HG02571 (cell line): ENCODE data around the gene CENPW.

Source experiments
- ATAC-seq: cut with Tn5 transposase; IDR thresholded peaks from one replicate; pipeline ENCODE4 v1.9.1; 2021; ENCODE audit warnings: mild to moderate bottlenecking, moderate library complexity; ENCODE audit not compliant: unreplicated experiment

Gene CENPW

DNA sequence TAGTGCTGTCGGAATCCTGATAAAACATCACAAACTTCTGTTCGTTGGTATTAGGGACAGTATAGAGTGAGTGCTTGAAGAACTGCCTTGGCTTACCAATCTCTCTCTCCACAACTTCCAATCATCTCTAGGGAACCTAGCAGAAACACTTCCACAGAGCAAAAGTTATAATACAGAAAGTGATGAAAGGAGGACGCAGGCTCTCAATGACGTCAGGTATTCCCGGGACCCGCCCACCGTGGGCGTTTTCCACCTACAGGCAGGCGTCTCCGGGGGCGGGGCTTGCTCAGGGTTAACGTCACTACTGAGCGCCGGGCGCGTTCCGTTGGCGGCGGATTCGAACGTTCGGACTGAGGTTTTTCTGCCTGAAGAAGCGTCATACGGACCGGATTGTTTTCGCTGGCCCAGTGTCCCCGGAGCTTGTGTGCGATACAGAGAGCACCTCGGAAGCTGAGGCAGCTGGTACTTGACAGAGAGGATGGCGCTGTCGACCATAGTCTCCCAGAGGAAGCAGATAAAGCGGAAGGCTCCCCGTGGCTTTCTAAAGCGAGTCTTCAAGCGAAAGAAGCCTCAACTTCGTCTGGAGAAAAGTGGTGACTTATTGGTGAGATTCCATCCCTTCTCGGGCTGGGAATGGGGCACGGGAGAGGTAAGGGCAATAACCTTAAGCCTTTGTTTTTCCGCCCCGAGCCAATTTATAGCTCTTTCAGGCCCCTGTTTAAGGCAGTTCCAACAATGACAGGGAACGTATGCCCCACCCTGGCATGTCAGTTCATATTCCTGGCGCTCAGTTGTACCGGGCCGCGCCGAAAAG, at the start of gene CENPW:
CENPW (plus strand) TSS at position 320 of the 814 bp plus-strand sequence; CDS start at position 479, 159 bp downstream.
- peak; percentile 93 for ATAC-seq

DNA sequence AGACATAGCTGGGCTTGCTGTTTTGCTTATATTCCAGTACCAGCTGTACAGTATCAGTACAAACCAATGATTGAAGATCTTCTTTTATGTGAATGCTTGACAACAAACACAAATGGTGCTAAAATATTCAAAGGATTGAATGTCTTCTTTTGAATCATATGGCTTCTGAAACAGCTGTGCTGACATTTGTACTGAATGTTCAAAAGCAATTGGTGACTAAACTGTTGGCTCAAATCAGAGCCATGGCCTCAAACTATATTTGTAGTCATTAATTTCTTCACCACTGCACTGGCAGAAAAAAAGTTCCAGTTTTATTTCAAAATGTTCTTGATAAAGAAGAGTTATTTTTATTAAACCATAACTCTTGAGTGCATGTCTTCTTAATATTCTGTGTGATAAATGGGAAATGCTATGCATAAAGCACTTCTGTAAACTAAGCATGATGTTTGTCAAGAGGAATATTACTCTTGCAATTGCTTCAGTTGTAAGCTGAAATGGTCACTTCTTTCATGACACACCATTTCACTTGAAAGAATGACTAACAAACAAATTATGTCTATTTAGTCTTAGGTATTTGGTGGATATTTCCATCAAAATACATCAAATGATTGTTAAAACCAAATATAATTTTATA, 45.9 kb upstream of the CENPW start:
- ATAC-seq: no peak

DNA sequence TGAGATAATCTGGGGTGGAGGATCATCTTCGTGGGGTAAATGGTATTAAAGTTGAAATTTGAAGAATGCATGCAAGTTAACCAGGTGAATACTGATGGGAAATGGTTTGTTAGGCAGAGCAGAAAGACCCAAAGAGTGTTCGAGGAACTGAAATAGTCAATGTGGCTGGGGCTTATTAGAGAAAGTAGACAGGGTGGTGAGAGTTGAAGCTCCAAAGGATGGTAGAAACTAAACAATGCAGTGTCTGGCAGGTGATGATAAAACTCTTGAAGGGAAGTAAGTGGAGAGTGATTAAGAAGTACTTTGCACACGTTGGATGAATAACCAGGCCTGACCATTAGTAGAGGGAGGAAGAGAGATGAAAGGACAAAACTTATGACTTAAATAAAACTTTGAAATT, 39.8 kb upstream of the CENPW start:
- no peak for ATAC-seq

DNA sequence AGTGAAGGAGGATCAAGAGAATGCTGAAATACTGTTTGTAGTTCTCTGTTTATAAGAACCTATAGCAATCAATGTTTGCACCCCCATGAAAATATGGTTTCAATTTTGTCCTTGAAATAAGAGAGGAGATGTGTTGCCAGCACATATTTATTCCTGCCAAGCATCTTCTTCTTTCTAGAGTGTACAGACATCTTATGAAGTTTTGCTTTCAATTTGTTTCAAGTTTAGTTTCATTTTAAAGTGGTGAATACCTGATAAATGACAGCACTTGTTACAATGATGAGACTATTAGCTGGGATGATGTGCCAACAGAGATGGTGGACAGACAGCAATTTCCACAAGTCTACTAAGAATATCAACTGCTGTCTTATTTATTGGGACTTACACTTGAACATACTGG, 39.2 kb upstream of the CENPW start:
- peak; percentile 77 for ATAC-seq

DNA sequence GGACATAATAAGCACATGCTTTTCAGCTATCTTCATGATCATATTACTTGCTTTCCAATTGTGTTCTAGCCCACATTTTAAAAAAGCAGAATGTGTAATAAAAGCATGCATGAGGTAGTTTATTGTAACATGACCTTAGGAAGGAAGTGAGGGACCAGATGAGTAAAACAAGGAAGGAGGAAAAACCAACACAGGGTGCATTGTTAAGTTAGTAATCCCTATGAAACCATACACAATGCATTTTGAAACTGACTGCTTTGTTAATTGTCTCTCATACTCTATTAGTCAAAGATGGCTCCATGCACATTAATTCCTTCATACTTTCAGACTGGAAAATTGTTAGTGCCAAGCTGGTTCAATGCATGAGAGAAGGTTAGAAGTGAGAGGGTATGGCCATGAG, 37.7 kb upstream of the CENPW start:
- no peak for ATAC-seq

DNA sequence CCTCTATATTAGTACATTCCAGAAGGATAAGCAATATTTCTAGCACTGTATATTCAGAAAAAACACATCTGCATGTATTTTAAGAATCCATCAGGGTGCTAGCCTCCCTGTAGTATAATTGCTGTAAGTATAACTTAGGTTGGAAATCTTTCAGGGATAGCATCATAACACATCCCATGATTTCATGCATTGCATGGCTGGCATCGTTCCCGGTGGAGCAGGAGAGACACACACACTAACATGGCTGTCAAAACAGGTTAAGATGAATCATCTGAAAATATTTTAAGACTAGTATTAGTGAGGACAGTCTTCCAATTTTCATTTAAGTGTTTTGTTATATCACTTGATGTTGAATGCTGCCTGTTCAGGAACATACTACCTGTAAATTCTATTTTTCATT, 32.1 kb upstream of the CENPW start:
- ATAC-seq: no peak

DNA sequence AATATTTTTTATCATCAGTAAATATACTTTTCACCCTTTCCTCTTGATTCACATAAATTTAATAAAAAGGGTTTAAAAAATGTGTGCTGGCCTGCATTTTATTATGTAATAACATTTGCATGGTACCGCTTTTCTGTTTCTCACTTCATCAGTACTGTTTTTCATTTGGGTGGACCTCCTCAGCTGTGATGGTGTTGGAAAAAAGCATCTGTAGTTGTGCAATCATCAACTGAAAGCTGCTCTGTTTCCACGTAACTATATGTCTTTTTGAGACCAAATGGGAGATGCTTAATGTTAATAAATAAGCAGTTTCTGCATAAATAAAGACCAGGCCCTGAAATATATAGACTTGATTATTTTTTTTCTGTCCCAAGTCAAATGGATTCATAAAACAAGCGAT, 31.6 kb upstream of the CENPW start:
- no peak for ATAC-seq

DNA sequence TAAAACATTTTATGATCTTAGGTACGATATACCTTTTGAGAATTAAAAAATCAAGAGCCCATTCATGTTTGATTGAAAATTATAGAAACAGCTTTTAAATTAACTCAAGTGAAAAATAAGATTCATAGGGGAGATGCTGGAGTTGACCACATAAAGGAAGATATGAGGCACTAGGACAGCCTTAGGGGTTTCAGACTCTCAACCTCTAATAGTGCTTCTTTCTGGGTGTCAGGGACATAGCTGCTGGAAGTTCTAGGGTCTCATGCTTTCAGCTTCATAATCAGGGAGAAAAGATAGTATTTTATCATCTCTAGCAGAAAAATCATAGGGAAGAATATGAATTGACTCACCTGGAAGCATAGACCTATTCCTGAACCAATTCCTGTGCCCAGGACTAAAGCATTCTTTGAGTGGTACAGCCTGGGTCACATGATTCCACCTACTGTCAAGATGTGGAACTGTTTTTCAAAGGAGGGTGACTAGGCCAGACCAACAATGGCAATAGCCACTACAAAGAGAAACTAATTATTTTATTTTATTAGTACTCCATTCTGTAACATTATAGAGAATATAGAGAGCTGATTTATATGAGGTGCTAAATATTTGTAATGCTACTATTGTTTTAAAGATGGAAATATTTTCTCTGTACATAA, 27.8 kb upstream of the CENPW start:
- peak; percentile 81 for ATAC-seq

DNA sequence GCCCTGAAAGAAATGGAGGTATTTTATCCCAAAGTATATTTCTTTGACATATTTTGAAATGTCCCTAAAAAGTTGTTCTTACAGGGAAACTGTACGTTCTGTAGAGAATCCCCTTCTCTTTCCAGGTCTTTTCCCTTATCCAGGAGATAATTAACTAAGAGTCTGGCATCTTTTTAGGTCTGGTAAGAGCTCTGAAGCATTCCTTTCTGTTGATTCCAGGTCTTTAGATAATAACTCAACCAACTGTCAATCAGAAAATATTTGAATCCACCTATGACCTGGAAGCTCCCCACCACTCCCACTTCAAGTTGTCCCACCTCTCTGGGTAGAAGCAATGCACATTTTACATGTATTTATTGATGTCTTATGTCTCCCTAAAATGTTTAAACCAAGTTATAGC, 26.0 kb upstream of the CENPW start:
- no peak for ATAC-seq

DNA sequence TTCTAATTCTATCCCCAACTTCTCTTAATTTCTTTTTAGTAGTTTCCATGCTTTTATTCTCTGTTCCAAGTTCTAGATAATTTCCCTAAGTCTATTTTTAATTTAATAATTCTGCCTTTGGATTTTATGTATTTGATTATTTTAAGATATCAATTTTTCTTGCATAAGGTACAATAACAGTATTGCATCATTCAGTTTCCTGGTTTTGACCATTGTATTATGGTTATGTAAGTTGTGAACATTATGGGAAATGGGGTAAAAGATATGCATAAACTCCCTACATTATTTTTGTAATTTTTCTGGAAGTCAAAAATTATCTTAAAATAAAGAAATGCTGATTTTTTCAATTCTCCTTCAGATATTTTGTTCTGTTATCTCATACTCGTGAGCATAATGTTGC, 21.1 kb upstream of the CENPW start:
- no peak for ATAC-seq

DNA sequence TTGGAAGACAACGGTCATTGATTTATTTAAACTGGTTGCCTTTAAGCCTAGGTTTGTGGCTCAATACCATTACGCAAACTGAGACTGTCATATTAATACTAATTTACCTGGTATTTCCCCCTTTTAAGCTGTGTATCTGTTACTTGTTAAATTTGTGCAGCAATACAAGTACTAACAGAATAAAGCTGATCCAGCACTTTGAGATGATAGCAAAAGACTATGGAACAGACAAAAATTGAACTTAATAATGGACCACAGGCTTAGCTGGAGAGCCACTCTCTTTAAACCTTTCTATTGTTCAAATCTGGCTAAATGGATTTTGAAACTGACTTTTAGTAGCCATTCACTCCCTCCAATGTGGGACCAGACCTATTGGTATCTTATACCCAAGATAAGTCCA, 6.2 kb upstream of the CENPW start:
- no peak for ATAC-seq

DNA sequence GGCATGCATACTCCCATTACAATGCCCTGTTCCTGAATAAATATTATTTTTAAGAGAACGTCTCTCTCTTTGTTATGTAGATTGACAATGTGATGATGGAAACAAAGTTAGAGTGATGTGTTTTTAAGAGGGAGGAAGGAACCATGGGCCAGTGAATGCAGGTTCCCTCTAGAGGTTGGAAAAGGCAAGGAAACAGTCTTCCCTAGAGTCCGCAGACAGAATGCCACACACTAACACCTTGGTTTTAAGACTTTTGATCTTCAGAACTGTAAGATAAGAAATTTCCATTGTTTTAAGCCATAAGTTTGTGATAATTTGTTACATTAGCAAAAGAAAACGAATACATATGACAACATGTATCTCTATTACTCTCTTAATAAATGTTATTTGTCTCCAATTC, 4.7 kb upstream of the CENPW start:
- ATAC-seq: no peak

DNA sequence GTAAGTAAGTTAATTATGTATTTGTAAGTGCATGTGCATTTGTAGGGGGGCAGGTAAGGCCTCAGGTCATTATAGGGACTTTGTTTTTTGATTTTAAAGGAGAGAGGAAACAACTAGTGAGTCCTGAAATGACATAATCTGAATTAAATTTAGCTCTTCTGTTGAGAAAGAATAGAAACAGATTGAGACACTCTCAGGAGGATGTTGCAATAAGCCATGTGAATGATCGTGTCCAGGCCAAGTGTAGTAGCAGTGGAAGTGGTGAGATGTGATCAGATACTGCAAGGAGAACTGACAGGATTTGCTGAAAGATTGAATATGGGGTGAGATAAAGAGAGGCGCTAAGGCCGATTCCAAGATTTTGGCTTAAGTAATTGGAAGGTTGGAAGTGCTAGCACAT, 2.6 kb upstream of the CENPW start:
- ATAC-seq: no peak

DNA sequence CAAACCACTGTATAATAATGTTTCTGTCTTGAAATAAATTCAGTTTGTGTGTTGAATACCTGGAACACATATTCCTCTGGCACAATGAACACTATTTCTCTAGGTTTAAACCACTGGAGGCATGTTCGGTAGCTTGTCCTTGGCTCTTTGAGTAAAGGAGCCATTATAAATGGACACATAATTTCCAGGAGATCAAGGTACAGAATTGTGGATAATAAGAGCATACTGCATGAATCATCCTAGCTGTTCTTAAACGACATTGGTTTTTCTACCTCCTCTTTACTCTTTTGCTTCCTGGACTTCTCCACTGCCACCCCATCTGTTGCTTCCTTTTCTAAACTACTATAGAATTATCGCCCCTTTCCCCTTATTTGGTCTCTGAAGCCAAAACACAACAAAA, 1.2 kb downstream of the CENPW start:
- no peak for ATAC-seq

DNA sequence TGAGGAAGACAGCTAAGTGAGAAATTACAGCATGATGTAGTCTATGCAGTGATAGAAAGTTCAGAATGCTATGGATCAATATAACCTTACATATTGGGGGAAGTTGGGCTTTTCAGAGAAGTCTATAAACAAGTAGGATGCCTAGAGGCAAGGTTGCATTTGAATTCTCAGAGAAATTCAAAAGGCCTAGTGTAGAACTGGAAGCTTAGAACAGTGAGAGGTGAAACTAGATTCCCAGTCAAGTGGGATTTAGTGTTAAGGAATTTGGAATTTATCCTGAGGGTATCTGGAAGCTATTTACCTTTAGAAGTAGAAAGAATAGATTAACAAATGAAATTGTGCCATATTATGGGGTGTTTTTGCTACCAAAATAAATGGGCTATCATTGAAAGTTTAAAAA, 4.3 kb downstream of the CENPW start:
- no peak for ATAC-seq

DNA sequence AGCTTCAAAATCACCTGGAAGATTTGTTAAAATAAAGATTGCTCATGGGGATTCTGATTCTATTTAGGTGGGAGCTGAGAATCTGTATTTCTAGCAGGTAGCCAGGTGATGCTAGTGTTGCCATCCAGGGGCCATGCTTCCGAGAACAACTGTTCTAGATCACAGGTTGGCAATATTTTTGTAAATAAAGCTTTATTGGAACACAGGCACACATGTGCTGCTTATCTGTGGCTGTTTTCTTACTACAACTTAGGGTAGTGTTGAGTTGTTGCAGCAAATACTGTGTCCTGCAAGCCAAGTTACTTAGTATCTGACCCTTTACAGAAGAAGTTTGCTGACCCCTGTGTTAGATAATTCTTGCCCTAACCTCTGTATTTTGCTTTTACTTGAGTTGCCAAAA, 12.0 kb downstream of the CENPW start:
- ATAC-seq: no peak

DNA sequence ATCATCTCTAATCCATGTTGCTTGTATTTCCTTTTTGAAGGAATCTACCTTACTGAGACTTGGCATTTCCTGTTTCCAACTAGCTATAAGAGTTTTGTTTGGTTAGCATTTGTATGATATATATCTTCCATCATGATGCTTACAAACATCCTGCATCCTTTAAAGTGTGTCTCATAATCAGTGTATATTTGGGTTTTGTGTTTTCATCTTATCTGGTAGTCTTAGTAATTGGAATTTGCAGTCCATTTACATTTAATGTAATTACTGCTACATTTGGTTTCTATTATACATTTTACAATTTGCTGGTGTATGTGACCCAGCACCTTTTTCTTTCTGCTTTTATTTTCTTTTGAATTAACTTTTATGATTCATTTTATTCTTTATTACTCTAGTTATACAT, 12.6 kb downstream of the CENPW start:
- no peak for ATAC-seq

DNA sequence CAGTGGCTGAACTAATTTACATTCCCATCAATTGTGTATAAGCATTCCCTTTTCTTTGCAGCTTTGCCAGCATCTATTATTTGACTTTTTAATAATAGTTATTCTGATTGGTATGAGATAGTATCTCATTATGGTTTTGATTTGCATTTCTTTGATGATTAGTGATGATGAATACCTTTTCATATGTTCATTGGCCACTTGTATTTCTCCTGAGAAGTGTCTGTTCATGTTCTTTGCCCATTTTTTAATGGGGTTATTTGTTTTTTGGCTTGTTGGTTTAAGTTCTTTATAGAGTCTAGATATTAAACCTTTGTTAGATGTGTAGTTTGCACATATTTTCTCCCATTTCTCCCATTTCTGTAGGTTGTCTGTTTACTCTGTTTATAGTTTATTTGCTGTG, 16.6 kb downstream of the CENPW start:
- no peak for ATAC-seq

DNA sequence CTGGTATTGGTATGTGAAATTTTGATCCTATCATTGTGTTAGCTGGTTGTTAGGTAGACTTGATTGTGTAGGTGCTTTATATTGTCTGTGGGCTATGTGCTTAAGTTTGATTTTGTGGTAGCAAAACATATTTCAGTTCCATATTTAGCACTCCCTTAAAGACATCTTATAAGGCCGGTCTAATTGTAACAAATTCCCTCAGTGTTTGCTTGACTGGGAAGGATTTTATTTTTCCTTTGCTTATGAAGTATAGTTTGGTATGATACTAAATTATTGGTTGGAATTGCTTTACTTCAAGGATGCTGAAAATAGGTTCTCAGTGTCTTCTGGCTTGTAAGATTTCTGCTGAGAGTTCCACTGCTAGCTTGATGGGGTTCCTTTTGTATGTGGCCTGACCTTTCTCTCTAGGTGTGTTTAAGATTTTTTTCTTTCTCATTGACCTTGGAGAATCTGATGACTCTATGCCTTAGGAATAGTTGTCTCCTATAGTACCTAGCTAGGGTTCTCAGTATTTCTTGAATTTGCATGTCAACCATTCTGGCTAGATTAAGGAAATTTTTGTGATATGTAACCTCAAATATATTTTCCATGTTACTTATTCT, 20.1 kb downstream of the CENPW start:
- no peak for ATAC-seq

DNA sequence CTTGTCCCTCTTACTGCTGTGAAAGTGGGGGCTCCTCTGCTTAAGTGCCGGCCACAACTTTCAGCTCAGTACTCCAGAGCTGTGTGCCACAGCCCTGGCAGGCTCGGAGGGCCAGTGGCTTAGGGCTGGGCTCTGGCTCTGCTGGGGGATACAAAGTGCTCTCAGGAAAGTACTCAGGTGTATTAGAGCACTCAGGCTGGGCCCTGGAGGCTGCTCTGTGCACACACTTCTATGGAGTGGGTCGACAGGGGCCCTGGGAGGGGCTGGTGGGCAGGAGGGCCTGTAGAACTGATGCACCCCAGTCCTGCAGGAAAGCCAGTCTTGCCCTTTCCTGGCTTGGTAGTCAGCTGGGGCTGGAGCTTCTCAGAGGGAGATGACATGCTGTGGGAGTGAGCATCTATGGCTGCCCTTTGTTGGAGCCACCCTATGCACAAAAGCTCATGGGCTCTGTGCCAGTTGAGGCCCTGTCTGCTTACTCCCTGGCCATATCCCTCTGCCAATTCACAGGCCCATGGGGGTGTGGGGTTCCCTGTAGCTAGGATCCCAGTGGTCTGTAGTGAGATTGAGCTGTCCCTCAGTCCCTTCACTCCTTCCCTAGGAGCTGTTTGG, 22.0 kb downstream of the CENPW start:
- ATAC-seq: no peak

DNA sequence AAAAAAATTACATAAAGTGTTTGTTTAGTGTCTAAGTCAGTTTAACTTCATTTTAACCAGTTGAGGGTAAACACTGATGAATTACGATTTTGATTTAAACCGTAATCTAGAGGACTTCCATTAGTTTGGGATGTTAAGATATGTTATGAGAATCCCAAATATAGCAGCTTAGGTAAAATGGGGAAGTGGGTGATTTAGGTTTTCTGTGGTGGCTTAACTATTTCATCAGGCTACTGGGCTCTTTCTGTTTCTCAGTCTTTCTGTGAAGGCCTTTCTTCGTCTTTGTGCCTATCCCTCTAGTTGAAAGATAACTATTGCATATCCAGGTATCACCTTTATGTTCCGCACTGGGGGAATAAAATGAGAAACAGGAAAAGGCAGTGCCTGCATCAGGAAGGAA, 27.9 kb downstream of the CENPW start:
- no peak for ATAC-seq
